C4-2B (cell line): Measurements from ENCODE around the gene H2BW2.

ENCODE experiments used
- ZFX ChIP-seq: fragments of 450-650 bp; IDR thresholded peaks from 2 replicates; pipeline ENCODE4 v1.6.1; 2017
- TF ChIP-seq, protein P1 (sequence below): fragments of 450-650 bp; conservative IDR thresholded peaks from 2 replicates; pipeline ENCODE4 v1.5.1; 2017; ENCODE audit warnings: mild to moderate bottlenecking

DNA sequence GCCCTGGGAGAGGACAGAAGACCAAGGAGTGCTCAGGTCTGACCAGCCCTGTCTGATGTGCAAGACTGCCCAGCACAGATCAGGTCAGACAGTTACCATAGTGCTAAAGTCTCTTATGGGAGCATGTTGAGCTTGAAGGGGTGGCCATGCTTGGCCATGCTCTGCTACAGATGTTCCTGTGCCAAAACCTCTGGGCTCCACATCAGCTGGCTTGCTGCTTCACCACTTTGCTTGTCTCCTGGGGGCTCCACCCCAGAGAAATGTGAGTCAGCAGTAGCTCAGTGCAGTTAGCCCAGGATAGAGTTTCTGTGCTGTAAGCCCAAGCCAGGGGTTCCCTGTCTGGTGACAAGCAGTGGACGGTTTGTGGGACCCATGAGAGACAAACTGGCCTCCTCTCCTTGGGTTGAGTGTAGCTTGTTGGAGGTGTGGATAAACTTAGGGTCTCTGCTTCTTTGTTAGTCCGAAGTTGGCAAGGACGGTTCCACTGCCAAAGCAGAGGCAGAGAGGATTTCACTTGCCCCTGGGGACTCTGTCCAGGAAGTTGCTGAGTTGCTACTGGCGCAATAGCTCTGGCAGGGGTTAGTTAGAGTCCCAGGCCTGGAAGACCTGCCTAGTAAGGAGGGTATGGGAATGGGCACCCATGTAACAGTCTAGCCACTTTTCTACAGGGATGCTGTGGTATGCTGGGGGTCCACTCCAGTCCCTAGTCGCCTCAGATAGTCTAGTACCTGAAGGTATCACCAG lies 45.0 kb downstream of the H2BW2 start:
- TF ChIP-seq, protein P1, sequence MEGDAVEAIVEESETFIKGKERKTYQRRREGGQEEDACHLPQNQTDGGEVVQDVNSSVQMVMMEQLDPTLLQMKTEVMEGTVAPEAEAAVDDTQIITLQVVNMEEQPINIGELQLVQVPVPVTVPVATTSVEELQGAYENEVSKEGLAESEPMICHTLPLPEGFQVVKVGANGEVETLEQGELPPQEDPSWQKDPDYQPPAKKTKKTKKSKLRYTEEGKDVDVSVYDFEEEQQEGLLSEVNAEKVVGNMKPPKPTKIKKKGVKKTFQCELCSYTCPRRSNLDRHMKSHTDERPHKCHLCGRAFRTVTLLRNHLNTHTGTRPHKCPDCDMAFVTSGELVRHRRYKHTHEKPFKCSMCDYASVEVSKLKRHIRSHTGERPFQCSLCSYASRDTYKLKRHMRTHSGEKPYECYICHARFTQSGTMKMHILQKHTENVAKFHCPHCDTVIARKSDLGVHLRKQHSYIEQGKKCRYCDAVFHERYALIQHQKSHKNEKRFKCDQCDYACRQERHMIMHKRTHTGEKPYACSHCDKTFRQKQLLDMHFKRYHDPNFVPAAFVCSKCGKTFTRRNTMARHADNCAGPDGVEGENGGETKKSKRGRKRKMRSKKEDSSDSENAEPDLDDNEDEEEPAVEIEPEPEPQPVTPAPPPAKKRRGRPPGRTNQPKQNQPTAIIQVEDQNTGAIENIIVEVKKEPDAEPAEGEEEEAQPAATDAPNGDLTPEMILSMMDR = no peak
- TF ChIP-seq ZFX = no peak
